Brain microvascular endothelial cell (primary cell): ENCODE results near the gene PATL1.

Source experiments
- DNase-seq: peaks from one replicate; pipeline ENCODE4 v3.0.0-alpha.2; 2020
- H3K27ac ChIP-seq: fragments of 250-450 bp; sonication (Bioruptor Pico); 2 replicates; pipeline ENCODE4 v1.5.1; 2020; ENCODE audit warnings: mild to moderate bottlenecking, moderate library complexity
- H3K27me3 ChIP-seq: fragments of 250-450 bp; sonication (Bioruptor Pico); replicated peaks from 2 replicates; pipeline ENCODE4 v1.5.1; 2020; ENCODE audit warnings: mild to moderate bottlenecking
- H3K36me3 ChIP-seq: fragments of 250-450 bp; sonication (Bioruptor Pico); replicated peaks from 2 replicates; pipeline ENCODE4 v1.5.1; 2020; ENCODE audit warnings: mild to moderate bottlenecking
- H3K4me3 ChIP-seq: 2 replicates; pipeline ENCODE4 v1.5.1; 2011; ENCODE audit warnings: low read depth, mild to moderate bottlenecking, control low read depth, low read length, moderate library complexity
- in situ Hi-C: cut with HindIII; loops from 2 replicates; pipeline ENCODE4 v1.10.0; 2017; ENCODE audit warnings: low sequenced_read_pairs, low pct_ligation_motif_present
- TF ChIP-seq, protein P1 (sequence below): IDR thresholded peaks from 2 replicates; pipeline ENCODE4 v1.5.1; 2011; ENCODE audit warnings: low read depth, mild to moderate bottlenecking, moderate library complexity, low read length, control low read depth, inconsistent platforms; ENCODE audit errors: missing control alignments

The PATL1 gene

DNA sequence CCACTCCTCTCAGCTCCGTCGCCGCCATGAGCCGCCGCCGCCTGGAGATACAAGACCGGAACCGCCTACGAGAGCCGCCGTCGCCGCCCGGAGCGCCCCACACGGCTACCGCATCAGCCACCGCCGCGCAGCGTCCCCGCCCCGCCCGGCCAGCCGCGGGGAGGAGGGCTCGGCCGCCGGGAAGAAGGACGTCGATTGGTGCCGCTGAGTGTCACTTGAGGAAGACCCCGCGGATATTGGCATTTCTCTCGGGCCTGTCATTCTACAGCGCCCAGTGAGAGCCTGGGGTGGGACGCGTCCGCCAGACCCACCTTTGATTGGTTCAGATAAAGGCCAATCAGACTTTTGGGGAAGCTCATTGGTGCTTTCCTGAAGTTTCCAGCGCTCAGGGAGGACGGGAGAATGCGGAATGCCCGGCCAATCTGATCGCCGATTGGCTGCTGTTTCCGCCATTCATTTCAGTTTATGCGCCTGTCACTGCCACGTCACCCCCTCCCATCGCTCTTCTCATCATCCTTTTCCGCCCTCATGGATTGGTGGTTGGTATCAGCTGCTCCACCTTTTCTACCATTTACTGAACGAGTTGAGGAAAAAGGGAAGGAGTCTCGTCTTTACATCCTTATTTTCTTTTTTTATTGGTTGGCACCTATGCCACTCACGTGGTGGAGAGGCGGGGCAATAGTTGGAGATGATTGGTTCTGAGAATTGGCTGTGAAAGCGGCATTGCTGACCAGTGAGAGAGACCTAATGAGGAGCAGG is 53.0 kb downstream of the PATL1 start, which contains the start of gene OSBP:
Gene OSBP (minus strand): TSS at position 138 of the 759 bp plus-strand sequence. CDS start 110 bp downstream, at position 28.
- TF ChIP-seq, protein P1, sequence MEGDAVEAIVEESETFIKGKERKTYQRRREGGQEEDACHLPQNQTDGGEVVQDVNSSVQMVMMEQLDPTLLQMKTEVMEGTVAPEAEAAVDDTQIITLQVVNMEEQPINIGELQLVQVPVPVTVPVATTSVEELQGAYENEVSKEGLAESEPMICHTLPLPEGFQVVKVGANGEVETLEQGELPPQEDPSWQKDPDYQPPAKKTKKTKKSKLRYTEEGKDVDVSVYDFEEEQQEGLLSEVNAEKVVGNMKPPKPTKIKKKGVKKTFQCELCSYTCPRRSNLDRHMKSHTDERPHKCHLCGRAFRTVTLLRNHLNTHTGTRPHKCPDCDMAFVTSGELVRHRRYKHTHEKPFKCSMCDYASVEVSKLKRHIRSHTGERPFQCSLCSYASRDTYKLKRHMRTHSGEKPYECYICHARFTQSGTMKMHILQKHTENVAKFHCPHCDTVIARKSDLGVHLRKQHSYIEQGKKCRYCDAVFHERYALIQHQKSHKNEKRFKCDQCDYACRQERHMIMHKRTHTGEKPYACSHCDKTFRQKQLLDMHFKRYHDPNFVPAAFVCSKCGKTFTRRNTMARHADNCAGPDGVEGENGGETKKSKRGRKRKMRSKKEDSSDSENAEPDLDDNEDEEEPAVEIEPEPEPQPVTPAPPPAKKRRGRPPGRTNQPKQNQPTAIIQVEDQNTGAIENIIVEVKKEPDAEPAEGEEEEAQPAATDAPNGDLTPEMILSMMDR, result no peak
- DNase-seq, result peak; percentile 100

DNA sequence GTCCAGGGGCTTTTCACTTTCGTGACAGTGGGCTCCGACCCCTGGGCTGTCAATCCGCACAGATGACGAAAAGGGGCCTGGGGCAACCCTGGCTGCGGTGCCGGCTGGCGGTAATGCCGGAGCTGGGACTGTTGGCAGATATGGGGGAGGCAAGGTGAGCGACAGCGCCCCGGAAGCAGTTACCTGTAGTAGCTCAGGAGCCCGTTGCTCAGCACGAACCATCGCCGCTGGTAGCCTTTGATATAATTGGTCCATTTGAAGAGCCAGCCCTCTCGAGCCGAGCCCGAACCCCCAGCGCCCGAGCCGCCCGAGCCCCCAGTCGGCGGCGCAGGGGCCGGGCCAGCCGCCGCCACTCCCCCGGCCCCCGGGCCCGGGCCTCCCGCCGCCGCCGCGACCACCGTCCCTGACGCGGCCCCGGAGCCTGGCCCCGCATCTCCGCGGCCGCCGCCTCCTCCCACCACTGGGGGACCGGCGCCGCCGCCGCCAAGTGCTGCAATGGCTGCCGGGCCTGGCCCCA is 53.7 kb downstream of the PATL1 start:
- peak overlapping the region; percentile 82 for H3K27ac ChIP-seq
- no peaks in the 10 kb centered on the region for H3K27me3 ChIP-seq
- in situ Hi-C loops, result no loop called here
- DNase-seq, result peak; percentile 1
- TF ChIP-seq, protein P1, result no peak
- peak overlapping the region; percentile 99 for H3K4me3 ChIP-seq
- H3K36me3 ChIP-seq, result peaks cover 3% of the 10 kb centered on the region

More for the DNA sequence above, 53.0 kb downstream of the PATL1 start, which contains the start of gene OSBP:
- H3K4me3 ChIP-seq, result peak within 1 kb of the TSS; percentile 99
- in situ Hi-C loops, result no loop called here
- no peaks in the 10 kb centered on the region for H3K27me3 ChIP-seq
- H3K27ac ChIP-seq, result peak within 1 kb of the TSS; percentile 82
- H3K36me3 ChIP-seq, result no peaks in the 10 kb centered on the region

DNA sequence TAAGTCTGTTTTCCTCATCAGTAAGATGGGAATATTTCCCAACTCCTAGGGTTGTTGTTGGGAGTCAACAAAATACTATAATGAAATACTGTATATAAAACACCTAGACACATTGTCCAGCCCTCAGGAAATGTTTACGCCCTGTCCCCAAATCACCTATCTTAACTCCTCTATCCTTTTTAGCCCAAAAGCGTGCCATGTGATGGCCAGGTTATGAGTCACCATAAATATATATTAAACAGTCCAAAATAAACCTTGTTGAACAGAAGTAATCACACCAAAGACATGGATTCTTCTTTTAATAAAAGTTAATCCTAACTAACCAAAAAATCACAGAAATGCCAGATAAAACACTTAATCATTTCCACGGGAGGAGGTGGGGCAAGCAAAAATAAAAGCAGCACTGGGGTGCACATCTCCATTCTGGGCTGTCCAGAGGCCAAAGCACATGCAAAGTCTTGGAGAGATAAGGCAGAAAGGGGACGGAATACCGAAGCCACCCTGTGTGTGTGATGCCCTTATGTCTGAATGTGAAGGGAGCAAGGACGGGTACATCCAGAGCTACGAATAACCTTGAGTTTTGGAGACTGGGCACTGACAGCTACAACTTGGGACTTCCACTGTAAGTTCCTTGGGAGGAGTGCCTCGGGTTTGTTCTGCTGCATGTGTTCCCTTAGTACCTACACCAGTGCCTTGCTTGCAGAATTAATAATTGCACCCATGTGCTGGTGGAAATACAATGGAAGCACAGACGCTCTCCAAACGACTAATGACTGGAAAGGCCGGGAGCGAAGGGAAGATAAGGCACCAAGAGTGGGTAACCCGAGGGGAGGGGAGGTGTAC is 54.3 kb downstream of the PATL1 start:
- in situ Hi-C loops, result no loop called here
- peak overlapping the region; percentile 99 for H3K4me3 ChIP-seq
- TF ChIP-seq, protein P1, result no peak
- peak overlapping the region; percentile 82 for H3K27ac ChIP-seq
- peak; percentile 1 for DNase-seq
- peaks cover 10% of the 10 kb centered on the region for H3K36me3 ChIP-seq
- no peaks in the 10 kb centered on the region for H3K27me3 ChIP-seq

DNA sequence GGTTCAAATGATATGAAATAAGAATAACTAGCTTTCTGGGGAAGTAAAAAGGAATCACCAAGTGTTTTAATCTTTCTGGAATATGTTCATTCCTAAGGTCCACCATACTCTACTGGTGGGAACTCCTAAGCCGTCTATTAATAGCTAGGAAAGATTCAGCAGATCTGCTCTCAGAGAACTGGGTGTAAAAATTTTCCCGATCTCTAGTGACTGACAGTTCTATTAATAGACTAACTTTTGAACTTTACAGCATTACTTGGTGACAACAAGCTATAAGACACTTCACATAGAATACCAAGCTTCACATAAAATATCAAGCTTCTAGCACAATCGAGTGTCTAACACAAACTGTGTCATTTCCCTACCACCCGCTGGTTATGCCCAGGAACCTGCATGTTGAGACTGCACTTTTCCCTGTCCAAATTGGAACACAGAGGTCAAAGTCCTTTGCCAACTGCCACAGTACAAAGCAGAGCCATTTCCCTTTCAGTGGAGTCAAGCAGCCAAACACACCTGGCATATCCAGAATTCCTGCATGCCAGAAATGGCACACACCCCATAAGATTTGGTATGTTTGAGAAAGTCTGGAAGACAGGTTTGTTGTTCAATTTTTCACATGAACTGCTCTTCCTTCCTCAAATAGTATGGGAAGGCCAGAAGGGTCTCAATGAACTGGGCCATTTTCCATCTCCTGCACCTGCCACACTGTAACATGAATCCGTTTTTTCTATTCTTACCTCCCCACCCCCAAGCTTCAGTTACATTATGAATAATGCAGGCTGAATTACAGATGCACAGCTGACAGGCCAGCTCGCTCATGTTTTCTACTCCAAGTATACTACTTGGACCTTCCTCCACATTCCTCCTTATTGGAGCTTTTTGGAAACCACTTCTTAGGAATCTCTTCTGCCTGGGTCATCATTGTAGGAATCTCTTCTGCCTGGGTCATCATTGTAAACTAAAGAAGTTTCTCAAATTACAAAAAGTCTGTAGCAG is 57.0 kb downstream of the PATL1 start:
- TF ChIP-seq, protein P1, result no peak
- Histone ChIP-seq H3K36me3 (peaks cover 30% of the 10 kb centered on the region), H3K27ac (no peak overlapping the region), H3K27me3 (no peaks in the 10 kb centered on the region), H3K4me3 (no peak overlapping the region)
- in situ Hi-C loops, result no loop called here
- DNase-seq, result no peak

DNA sequence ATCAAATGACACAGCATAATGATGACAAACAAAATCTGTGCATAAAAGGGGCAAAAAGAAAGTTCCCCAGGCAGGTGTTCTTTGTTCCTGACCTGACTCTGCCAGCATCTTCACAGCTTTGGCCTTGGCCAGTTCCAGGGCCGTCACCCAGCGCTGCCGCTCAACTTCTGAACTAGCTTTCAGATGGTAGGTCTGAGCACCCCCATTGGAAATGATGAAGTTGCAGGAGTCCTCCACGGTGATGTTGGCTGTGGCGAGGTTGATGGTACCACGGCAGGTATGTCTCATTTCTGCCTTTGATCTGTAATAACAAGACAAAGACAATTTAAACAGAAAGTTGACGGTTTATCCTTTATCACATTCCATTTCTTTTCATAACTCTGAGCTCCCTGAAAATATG is 58.5 kb downstream of the PATL1 start:
- no peak for DNase-seq
- H3K27me3 ChIP-seq, result no peaks in the 10 kb centered on the region
- no peak overlapping the region for H3K27ac ChIP-seq
- H3K36me3 ChIP-seq, result peaks cover 45% of the 10 kb centered on the region
- in situ Hi-C loops, result no loop called here
- TF ChIP-seq, protein P1, result no peak
- no peak overlapping the region for H3K4me3 ChIP-seq
